ENCODE data around the gene MAFB. TPM values are rescaled to one million over a fixed set of nuclear protein-coding genes. Genes with fewer than 3 reads are reported as not detected.

The MAFB gene
- total RNA-seq, 2 experiments from 2014 or later, result not detected

DNA sequence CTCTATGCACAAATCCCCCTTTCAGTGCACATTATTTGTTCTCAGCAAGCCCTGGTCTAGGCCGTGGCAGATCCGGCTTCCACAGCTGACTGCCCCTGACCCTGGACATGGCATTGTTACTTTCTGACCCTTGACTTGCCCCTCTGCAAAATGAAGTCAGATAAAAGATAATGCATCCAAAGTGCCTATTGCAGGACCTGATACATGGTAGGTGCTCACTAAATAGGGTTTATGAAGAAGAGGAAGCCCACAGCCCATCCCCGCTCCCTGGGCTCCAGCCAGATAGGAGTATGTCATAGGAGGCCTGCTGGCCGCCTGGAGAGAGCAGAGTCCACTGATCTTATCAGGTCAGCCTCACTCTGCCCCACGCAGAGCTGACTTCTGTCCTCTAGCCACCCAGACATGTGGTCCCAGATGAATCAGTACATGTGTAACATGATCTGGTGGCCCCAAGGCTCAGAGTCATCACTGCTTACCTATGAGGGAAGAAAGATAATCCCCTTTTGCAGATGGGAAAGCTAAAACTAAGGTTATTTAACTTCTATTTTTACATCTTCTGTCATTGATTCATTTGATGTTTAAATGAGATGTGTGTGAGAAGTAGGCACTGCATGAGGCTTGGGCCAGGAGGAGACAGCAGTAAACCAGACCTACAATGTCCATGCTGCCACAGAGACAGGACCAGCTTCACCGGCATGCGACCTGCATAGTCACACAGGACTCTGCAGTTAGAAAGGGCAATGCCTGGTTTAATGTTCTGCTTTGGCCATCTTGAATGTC lies 20.4 kb downstream of the MAFB start:
- Histone ChIP-seq H3K4me2 (ENCODE audit: low read length) (no peak overlapping the region), H3K27ac (ENCODE audit: low read depth, low read length, poor library complexity, severe bottlenecking) (no peak overlapping the region), H3K9me3 (ENCODE audit: low read length) (no peaks in the 10 kb centered on the region), H3K36me3 (ENCODE audit: insufficient read depth, low read length) (no peaks in the 10 kb centered on the region), H4K20me1 (ENCODE audit: insufficient read depth, low read length) (no peaks in the 10 kb centered on the region), H3K9me2 (ENCODE audit: insufficient read depth, low read length) (no peaks in the 10 kb centered on the region), H2AFZ (ENCODE audit: low read length) (no peak overlapping the region), H3K79me2 (ENCODE audit: insufficient read depth, low read depth, low read length) (no peaks in the 10 kb centered on the region), H3K4me3 (ENCODE audit: low read depth, low read length, poor library complexity, severe bottlenecking) (no peak overlapping the region), H3K4me1 (ENCODE audit: insufficient read depth, low read length, poor library complexity, severe bottlenecking) (no peaks in the 10 kb centered on the region)
- intact Hi-C loops (cut with micrococcal nuclease; ENCODE audit: unreplicated experiment), result no loop called here
- no TSS peak for BruUV-seq (replicated peaks)
- ChIA-PET CTCF (ENCODE audit: unreplicated experiment) (no interaction called here), POLR2A (interaction anchor here (0.5 kb wide), 1 partner anchor 785 kb away, joined by 3 read pairs; no protein-coding TSS in a partner anchor)
- no peak for DNase-seq (ENCODE audit: low spot score)
- TF ChIP-seq, protein P1, sequence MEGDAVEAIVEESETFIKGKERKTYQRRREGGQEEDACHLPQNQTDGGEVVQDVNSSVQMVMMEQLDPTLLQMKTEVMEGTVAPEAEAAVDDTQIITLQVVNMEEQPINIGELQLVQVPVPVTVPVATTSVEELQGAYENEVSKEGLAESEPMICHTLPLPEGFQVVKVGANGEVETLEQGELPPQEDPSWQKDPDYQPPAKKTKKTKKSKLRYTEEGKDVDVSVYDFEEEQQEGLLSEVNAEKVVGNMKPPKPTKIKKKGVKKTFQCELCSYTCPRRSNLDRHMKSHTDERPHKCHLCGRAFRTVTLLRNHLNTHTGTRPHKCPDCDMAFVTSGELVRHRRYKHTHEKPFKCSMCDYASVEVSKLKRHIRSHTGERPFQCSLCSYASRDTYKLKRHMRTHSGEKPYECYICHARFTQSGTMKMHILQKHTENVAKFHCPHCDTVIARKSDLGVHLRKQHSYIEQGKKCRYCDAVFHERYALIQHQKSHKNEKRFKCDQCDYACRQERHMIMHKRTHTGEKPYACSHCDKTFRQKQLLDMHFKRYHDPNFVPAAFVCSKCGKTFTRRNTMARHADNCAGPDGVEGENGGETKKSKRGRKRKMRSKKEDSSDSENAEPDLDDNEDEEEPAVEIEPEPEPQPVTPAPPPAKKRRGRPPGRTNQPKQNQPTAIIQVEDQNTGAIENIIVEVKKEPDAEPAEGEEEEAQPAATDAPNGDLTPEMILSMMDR (conservative IDR thresholded peaks at IDR 0.05; ENCODE audit: low read length), result no peak
- no peak for TF ChIP-seq EZH2phosphoT487 (IDR thresholded peaks at IDR 0.05; ENCODE audit: borderline replicate concordance, low read depth, low read length)

DNA sequence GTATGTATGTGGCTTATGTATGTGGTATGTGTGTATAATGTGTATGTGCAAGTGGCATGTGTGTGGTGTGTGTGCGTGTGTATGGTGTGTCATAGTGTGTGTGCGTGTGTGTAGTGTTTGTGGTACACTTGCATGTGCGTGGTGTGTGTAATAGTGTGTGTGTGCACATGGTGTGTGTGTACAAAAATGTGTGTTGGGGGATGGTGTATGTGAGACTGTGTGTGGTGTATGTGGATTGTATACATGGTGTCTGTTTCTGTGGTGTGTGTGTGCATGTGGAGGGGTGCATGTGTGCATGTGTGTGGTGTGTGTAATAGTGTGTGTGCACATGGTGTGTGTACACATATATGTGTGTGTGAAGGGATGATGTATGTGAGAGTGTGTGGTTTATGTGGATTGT lies 21.5 kb downstream of the MAFB start:
- TF ChIP-seq, protein P1 (conservative IDR thresholded peaks at IDR 0.05; ENCODE audit: low read length), result no peak
- TF ChIP-seq EZH2phosphoT487 (IDR thresholded peaks at IDR 0.05; ENCODE audit: borderline replicate concordance, low read depth, low read length), result no peak
- intact Hi-C loops (cut with micrococcal nuclease; ENCODE audit: unreplicated experiment), result no loop called here
- Histone ChIP-seq H3K27ac (ENCODE audit: low read depth, low read length, poor library complexity, severe bottlenecking) (no peak overlapping the region), H3K9me2 (ENCODE audit: insufficient read depth, low read length) (no peaks in the 10 kb centered on the region), H3K4me3 (ENCODE audit: low read depth, low read length, poor library complexity, severe bottlenecking) (no peak overlapping the region), H2AFZ (ENCODE audit: low read length) (no peak overlapping the region), H3K9me3 (ENCODE audit: low read length) (no peaks in the 10 kb centered on the region), H3K4me2 (ENCODE audit: low read length) (no peak overlapping the region), H3K36me3 (ENCODE audit: insufficient read depth, low read length) (no peaks in the 10 kb centered on the region), H3K79me2 (ENCODE audit: insufficient read depth, low read depth, low read length) (no peaks in the 10 kb centered on the region), H4K20me1 (ENCODE audit: insufficient read depth, low read length) (no peaks in the 10 kb centered on the region), H3K4me1 (ENCODE audit: insufficient read depth, low read length, poor library complexity, severe bottlenecking) (no peaks in the 10 kb centered on the region)
- ChIA-PET CTCF (ENCODE audit: unreplicated experiment) (no interaction called here), POLR2A (no interaction called here)
- no TSS peak for BruUV-seq (replicated peaks)
- DNase-seq (ENCODE audit: low spot score), result no peak

DNA sequence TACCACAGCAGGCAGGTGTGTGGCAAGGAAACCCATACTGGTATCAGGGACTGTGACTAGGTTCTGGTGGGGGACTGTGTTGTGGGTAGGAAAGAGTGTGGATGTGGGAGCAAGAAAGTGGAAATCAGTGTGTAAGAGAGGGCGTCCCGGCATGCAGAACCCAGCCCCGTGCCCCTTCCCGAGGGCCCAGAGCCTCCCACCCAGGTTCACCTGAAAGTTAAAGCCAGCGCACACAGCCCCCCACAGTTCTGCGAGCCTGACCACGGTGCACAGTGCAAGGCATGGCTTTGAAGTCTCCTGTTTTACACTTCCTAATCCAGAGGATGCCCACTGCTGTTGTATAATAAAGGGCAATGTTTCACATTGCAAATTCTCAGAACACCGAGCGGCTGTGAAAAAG lies 22.7 kb downstream of the MAFB start:
- DNase-seq (ENCODE audit: low spot score), result no peak
- Histone ChIP-seq H4K20me1 (ENCODE audit: insufficient read depth, low read length) (no peaks in the 10 kb centered on the region), H3K4me3 (ENCODE audit: low read depth, low read length, poor library complexity, severe bottlenecking) (no peak overlapping the region), H3K79me2 (ENCODE audit: insufficient read depth, low read depth, low read length) (no peaks in the 10 kb centered on the region), H3K27ac (ENCODE audit: low read depth, low read length, poor library complexity, severe bottlenecking) (no peak overlapping the region), H3K4me2 (ENCODE audit: low read length) (no peak overlapping the region), H2AFZ (ENCODE audit: low read length) (no peak overlapping the region), H3K9me3 (ENCODE audit: low read length) (no peaks in the 10 kb centered on the region), H3K4me1 (ENCODE audit: insufficient read depth, low read length, poor library complexity, severe bottlenecking) (no peaks in the 10 kb centered on the region), H3K9me2 (ENCODE audit: insufficient read depth, low read length) (no peaks in the 10 kb centered on the region), H3K36me3 (ENCODE audit: insufficient read depth, low read length) (no peaks in the 10 kb centered on the region)
- CTCF ChIA-PET (ENCODE audit: unreplicated experiment), result no interaction called here
- BruUV-seq (replicated peaks), result no TSS peak
- TF ChIP-seq, protein P1 (conservative IDR thresholded peaks at IDR 0.05; ENCODE audit: low read length), result no peak
- no peak for TF ChIP-seq EZH2phosphoT487 (IDR thresholded peaks at IDR 0.05; ENCODE audit: borderline replicate concordance, low read depth, low read length)
- intact Hi-C loops (cut with micrococcal nuclease; ENCODE audit: unreplicated experiment), result no loop called here
- POLR2A ChIA-PET, result interaction anchor here (0.7 kb wide), 1 partner anchor 385 kb away, joined by 6 read pairs; no protein-coding TSS in a partner anchor
